HL-60 (cell line): Measurements from ENCODE around the gene SLC17A3.

ENCODE experiments used
- DNase-seq, 2 experiments: peaks; one replicate each; pipeline ENCODE4 v3.0.0-alpha.2; 2010 to 2020; ENCODE audit warnings: low read depth in 1 of 2, low spot score in 1 of 2
- H3K27ac ChIP-seq: fragments of 250-450 bp; sonication (Bioruptor Pico); replicated peaks from 2 replicates; pipeline ENCODE4 v1.5.1; 2020; ENCODE audit warnings: mild to moderate bottlenecking, moderate library complexity
- H3K27me3 ChIP-seq: fragments of 250-450 bp; sonication (Bioruptor Pico); 2 replicates; pipeline ENCODE4 v1.5.1; 2021; ENCODE audit warnings: mild to moderate bottlenecking, moderate library complexity; ENCODE audit not compliant: insufficient read depth, poor library complexity, severe bottlenecking
- H3K4me3 ChIP-seq: replicated peaks from 2 replicates; pipeline ENCODE4 v1.5.1; 2011; ENCODE audit warnings: mild to moderate bottlenecking, control low read depth, low read length; ENCODE audit not compliant: insufficient read depth
- GABPA ChIP-seq: IDR thresholded peaks from 2 replicates; pipeline ENCODE4 v1.6.1; 2012; ENCODE audit warnings: low read depth
- POLR2AphosphoS5 ChIP-seq: IDR thresholded peaks from 2 replicates; pipeline ENCODE4 v1.6.1; 2012; ENCODE audit warnings: low read depth
- SPI1 ChIP-seq: IDR thresholded peaks from 2 replicates; pipeline ENCODE4 v1.6.1; 2012; ENCODE audit warnings: low read depth, mild to moderate bottlenecking, borderline replicate concordance
- TF ChIP-seq, protein P1 (sequence below): IDR thresholded peaks from 2 replicates; pipeline ENCODE4 v1.6.1; 2012; ENCODE audit warnings: low read depth; ENCODE audit not compliant: insufficient replicate concordance
- TF ChIP-seq, protein P2 (sequence below): IDR thresholded peaks from one replicate; pipeline ENCODE4 v1.5.1; 2011; ENCODE audit warnings: low read length, control low read depth, inconsistent platforms; ENCODE audit not compliant: insufficient read depth

Gene SLC17A3

DNA sequence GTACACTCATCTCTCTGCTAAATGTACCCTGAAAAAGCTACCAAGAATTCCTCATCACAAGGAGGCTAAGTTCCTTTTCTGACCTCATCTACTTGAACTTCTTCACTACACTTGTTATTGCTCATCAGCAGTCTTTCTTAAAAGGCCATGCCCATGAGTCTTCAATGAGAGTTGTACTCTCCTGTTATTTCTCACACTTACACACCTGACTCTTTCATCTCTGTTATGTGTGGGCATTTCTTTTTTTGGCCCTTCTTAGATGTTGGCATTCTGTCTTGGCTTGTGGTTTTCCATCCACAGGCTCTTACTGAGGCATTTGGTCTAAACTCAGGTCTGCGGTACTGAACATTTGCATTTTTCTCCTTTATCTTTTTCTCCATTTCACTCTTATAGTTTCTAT, 31.5 kb downstream of the SLC17A3 start:
- Histone ChIP-seq H3K27ac (no peak overlapping the region), H3K4me3 (no peak overlapping the region), H3K27me3 (no peaks in the 10 kb centered on the region)
- TF ChIP-seq, protein P1, sequence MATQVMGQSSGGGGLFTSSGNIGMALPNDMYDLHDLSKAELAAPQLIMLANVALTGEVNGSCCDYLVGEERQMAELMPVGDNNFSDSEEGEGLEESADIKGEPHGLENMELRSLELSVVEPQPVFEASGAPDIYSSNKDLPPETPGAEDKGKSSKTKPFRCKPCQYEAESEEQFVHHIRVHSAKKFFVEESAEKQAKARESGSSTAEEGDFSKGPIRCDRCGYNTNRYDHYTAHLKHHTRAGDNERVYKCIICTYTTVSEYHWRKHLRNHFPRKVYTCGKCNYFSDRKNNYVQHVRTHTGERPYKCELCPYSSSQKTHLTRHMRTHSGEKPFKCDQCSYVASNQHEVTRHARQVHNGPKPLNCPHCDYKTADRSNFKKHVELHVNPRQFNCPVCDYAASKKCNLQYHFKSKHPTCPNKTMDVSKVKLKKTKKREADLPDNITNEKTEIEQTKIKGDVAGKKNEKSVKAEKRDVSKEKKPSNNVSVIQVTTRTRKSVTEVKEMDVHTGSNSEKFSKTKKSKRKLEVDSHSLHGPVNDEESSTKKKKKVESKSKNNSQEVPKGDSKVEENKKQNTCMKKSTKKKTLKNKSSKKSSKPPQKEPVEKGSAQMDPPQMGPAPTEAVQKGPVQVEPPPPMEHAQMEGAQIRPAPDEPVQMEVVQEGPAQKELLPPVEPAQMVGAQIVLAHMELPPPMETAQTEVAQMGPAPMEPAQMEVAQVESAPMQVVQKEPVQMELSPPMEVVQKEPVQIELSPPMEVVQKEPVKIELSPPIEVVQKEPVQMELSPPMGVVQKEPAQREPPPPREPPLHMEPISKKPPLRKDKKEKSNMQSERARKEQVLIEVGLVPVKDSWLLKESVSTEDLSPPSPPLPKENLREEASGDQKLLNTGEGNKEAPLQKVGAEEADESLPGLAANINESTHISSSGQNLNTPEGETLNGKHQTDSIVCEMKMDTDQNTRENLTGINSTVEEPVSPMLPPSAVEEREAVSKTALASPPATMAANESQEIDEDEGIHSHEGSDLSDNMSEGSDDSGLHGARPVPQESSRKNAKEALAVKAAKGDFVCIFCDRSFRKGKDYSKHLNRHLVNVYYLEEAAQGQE, result no peak
- DNase-seq, result no peak

DNA sequence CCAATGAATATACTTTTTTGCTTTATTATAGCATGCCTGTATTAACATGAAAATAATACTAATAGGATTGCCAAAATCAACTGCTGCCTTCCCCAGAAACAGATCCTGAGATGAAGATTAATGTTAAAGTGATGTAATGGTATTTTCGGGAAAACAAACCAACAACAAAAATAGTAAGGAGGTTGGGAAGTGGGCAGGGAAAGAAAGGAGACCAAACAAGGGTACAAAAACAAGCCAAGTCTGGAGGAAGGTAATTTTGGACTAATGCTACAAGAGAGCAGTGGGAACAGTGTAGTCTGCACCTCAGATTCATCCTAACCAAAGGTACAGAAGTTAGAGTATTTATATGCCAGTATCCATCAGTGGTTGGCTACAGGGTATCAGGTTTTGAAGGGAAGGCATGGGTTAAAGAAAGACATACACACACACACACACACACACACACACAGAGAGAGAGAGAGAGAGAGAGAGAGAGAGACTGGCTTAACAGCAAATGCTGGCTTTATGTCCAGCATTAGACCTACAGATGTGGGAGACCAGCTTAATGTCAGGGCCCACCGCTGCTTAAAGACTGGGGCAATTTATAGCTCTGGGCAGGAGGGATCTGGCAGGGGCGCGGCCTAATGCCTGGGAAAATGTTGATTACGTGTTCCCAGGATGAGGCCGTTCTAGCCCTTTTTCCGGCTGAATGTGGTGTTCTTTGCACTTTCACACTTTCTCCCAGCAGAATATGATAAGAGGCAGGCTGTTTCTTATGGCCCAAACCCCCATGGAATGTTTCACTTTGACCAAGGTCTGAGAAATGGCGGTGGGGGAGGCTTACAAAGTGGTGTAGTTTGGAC, 38.4 kb downstream of the SLC17A3 start:
- no peak overlapping the region for H3K4me3 ChIP-seq
- DNase-seq, result no peak
- H3K27ac ChIP-seq, result no peak overlapping the region
- no peak for TF ChIP-seq POLR2AphosphoS5
- no peak for TF ChIP-seq GABPA
- TF ChIP-seq, protein P1, result no peak
- TF ChIP-seq, protein P2, sequence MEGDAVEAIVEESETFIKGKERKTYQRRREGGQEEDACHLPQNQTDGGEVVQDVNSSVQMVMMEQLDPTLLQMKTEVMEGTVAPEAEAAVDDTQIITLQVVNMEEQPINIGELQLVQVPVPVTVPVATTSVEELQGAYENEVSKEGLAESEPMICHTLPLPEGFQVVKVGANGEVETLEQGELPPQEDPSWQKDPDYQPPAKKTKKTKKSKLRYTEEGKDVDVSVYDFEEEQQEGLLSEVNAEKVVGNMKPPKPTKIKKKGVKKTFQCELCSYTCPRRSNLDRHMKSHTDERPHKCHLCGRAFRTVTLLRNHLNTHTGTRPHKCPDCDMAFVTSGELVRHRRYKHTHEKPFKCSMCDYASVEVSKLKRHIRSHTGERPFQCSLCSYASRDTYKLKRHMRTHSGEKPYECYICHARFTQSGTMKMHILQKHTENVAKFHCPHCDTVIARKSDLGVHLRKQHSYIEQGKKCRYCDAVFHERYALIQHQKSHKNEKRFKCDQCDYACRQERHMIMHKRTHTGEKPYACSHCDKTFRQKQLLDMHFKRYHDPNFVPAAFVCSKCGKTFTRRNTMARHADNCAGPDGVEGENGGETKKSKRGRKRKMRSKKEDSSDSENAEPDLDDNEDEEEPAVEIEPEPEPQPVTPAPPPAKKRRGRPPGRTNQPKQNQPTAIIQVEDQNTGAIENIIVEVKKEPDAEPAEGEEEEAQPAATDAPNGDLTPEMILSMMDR, result no peak
- no peak for TF ChIP-seq SPI1
- H3K27me3 ChIP-seq, result no peaks in the 10 kb centered on the region

DNA sequence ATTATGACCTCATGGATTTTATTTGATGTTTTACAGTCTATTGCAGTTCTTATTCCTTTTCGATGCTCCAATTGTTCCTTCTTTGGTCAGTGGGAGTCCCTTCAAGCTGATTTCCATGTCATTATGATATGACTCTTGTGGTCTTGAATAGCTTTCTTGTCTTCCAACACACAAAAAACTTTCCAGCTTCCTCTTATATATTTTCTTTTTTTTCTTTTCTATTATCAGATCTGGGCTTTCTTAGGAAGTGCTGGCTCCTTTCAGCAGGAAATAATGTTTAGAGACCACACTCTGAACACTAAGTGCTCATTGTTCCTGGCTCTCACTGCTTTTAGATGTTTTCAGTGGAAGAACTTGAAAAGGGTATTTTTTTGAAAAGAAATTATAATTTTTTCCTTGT, 39.1 kb downstream of the SLC17A3 start:
- H3K4me3 ChIP-seq, result no peak overlapping the region
- H3K27ac ChIP-seq, result no peak overlapping the region
- TF ChIP-seq SPI1, result no peak
- no peak for TF ChIP-seq POLR2AphosphoS5
- TF ChIP-seq, protein P1, result no peak
- TF ChIP-seq, protein P2, result no peak
- TF ChIP-seq GABPA, result no peak
- DNase-seq, result no peak
- H3K27me3 ChIP-seq, result no peaks in the 10 kb centered on the region
